GM10266 (cell line): Measurements from ENCODE around the gene INPP5B.
"Not testable (repeated sequence)": the region's sequence is repeated elsewhere in the genome, so short reads cannot be mapped to it uniquely, and the experiment has no call there.

ENCODE experiments used
- DNase-seq: peaks from one replicate; pipeline ENCODE4 v3.0.0; 2012; ENCODE audit errors: extremely low spot score
- TF ChIP-seq, protein P1 (sequence below): IDR thresholded peaks from 2 replicates; pipeline ENCODE4 v1.5.1; 2012; ENCODE audit warnings: mild to moderate bottlenecking, low read depth; ENCODE audit not compliant: control insufficient read depth, insufficient read depth; ENCODE audit errors: missing control alignments

INPP5B gene

DNA sequence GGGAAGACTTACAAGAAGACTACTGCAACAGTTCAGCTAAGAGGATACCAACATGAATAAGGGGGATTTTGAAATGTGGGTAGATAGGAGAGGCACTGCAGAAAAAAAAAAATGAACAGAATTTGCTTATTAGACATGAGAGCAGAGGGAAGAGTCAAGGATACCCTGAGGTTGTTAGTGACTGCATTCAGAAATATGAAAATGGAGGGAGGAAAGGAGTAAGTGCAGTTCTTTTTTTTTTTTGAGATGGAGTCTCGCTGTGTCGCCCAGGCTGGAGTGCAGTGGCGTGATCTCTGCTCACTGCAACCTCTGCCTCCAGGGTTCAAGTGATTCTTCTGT is 23.3 kb downstream of the INPP5B start:
- TF ChIP-seq, protein P1, sequence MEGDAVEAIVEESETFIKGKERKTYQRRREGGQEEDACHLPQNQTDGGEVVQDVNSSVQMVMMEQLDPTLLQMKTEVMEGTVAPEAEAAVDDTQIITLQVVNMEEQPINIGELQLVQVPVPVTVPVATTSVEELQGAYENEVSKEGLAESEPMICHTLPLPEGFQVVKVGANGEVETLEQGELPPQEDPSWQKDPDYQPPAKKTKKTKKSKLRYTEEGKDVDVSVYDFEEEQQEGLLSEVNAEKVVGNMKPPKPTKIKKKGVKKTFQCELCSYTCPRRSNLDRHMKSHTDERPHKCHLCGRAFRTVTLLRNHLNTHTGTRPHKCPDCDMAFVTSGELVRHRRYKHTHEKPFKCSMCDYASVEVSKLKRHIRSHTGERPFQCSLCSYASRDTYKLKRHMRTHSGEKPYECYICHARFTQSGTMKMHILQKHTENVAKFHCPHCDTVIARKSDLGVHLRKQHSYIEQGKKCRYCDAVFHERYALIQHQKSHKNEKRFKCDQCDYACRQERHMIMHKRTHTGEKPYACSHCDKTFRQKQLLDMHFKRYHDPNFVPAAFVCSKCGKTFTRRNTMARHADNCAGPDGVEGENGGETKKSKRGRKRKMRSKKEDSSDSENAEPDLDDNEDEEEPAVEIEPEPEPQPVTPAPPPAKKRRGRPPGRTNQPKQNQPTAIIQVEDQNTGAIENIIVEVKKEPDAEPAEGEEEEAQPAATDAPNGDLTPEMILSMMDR: no peak
- DNase-seq: no peak

DNA sequence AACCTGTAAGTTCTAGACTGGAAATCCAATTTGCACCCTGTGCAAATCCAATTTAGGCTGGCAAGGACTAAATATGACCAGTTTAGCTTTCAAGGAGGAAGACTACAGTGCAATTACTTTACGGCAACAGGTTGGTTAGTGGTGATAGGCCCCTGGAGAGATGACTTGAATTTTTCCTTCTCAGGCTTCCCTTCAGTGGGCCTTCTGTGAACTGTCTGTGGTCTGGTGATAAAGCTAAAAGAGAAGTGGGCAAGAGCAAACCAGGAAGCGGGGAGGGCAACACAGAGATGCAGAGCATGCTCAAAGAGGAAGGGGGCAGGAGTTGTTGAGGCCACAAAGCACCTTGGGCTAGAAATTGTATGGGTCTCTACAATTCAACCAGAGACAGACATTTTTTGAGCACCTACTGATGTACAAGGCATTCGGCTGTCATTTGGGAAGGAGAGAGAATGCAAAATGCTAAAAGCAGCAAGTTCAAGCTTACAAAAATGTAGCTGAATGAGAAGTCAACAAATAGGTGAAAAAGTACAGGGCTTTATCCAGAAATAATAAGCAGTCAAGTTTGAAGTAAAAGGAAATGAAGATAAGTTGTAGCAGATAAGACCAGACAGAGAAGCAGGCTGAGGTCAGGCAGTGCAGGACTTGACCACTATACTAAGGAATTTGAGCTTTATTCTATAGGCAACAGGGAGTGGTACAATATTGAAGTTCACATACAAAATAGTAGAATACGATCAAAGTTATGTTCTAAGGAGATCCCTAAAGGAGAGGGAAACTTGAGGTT is 23.9 kb downstream of the INPP5B start:
- TF ChIP-seq, protein P1: no peak
- peak; percentile 35 for DNase-seq

- DNase-seq: no peak
- TF ChIP-seq, protein P1: peak; percentile 29
These were observed 27.6 kb downstream of the INPP5B start for GRCh38 chr1:37919277-37919676.

DNA sequence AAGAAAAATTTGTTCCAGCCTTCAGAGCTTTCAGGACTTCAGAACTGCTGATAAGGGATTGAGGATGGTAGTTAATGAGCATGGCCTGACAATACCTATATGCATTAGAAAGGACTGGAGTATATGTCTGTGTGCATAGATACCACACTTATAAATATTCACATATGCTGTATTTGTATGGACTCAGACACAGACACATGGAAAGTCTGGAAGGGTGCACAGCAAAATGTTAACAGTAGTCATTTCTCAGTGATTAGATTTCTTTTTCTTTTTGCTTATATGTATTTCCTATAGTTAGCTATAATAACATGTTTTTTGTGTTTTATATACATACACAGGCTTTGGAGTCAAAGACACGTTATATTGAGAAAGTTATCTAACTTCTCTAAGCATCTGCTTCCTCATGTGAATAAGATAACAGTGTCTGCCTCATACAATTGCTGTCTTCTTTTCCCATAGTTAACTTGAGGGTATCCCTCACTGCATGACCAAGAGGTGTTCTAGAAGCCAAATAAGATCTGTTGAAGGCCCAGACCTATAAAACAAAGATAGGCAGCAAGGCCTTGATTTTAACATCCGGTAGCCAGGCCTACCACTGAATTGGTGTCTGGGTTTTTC is 31.3 kb downstream of the INPP5B start:
- TF ChIP-seq, protein P1: no peak
- no peak for DNase-seq

DNA sequence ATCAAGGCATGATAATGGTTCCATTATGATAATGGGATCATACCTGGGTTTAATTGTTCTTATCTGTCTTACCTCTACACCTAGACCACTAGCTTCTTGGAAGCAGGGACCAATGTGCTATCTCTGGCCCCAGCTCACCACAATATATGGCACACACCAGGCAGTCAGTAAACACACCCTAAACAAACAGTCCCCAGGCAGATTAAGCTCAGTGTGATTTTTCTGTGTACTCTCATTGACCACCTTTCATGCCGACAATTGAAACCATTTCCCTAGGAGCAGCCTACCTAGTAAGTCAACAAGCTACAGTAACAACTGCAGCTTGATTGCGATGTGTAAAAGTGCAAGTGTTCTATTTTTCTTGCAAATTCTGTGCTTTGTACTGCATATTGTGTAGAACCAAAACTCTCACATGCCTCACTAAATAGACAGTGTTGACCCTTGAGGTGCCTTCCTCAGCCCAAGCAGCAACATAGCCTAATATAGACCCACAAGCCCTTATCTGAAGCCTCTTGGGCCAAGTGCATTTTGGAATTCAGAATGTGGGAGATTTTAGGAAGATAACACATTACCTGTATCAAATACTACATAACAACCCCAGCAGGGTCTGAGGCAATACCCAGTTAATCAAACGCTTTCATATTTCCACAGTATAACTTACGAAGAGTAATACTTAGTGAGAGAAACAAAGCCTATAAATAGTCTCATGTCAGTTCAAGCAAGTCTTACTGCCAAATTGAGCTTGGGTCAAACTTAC is 32.0 kb downstream of the INPP5B start:
- DNase-seq: no peak
- TF ChIP-seq, protein P1: no peak

- not testable (repeated sequence) for DNase-seq
These were observed 35.4 kb downstream of the INPP5B start for GRCh38 chr1:37911478-37911877.

DNA sequence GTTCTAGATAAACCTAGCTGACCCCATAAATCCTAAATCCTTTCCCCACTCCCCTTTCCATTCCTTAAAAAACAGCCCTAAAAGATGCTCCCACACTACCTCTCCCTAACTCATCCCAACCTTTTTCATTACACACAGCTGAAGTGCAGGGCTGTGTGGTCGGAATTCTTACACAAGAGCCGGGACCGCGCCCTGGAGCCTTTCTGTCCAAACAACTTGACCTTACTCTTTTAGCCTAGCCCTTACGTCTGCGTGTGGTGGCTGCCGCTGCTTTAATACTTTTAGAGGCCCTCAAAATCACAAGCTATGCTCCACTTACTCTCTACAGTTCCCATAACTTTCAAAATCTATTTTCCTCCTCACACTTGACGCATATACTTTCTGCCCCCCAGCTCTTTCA is 36.0 kb downstream of the INPP5B start:
- DNase-seq: not testable (repeated sequence)

- not testable (repeated sequence) for DNase-seq
These were observed 38.3 kb downstream of the INPP5B start for GRCh38 chr1:37908531-37908930.

DNA sequence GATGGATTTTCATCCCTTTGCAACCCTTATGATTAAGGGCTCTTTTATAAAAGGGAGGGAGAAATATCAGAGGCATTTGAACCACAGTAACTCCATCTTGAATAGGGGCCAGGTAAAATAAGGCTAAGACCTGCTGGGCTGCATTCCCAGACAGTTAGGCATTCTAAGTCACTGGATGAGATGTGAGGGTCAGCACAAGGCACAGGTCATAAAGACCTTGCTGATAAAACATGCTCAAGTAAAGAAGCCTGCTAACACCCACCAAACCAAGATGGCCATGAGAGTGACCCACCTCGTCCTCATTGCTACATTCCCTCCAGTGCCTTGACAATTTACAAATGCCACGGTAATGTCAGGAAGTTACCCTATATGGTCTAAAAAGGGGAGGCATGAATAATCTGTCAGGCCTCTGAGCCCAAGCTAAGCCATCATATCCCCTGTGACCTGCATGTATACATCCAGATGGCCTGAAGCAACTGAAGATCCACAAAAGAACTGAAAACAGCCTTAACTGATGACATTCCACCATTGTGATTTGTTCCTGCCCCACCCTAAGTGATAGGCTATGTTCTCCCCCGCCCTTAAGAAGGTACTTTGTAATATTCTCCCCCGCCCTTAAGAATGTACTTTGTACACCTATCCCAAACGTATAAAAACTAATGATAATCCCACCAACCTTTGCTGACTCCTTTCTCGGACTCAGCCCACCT is 39.3 kb downstream of the INPP5B start:
- not testable (repeated sequence) for DNase-seq

GRCh38 chr1:37906591-37906990 is 40.3 kb downstream of the INPP5B start:
- DNase-seq: not testable (repeated sequence)
